H9 (cell line): Measurements from ENCODE around the gene ANGPTL7. TPM values are rescaled to one million over a fixed set of nuclear protein-coding genes. Genes with fewer than 3 reads are reported as not detected.

Experiments
- DNase-seq: peaks from one replicate; pipeline ENCODE4 v3.0.0-alpha.2; 2017
- H2AFZ ChIP-seq: one replicate; pipeline ENCODE4 v1.6.1; 2013; ENCODE audit warnings: mild to moderate bottlenecking, low read length, control low read depth, moderate library complexity
- H2AK5ac ChIP-seq: 2 replicates; pipeline ENCODE4 v1.6.1; 2013; ENCODE audit warnings: low read length, control low read depth, mixed read lengths; ENCODE audit not compliant: insufficient read length
- H2BK120ac ChIP-seq: one replicate; pipeline ENCODE4 v1.6.1; 2013; ENCODE audit warnings: low read depth, mild to moderate bottlenecking, low read length, control low read depth, inconsistent platforms; ENCODE audit not compliant: poor library complexity, severe bottlenecking
- H2BK12ac ChIP-seq: 2 replicates; pipeline ENCODE4 v1.6.1; 2013; ENCODE audit warnings: low read length, control low read depth, mixed read lengths, low read depth; ENCODE audit not compliant: insufficient read length
- H2BK15ac ChIP-seq: 2 replicates; pipeline ENCODE4 v1.6.1; 2013; ENCODE audit warnings: low read depth, low read length, control low read depth
- H2BK20ac ChIP-seq: one replicate; pipeline ENCODE4 v1.6.1; 2013; ENCODE audit warnings: low read depth, mild to moderate bottlenecking, low read length, control low read depth, inconsistent platforms; ENCODE audit not compliant: poor library complexity, severe bottlenecking
- H2BK5ac ChIP-seq: 2 replicates; pipeline ENCODE4 v1.6.1; 2013; ENCODE audit warnings: low read length, control low read depth, mixed read lengths; ENCODE audit not compliant: insufficient read length
- H3K14ac ChIP-seq: 2 replicates; pipeline ENCODE4 v1.6.1; 2013; ENCODE audit warnings: low read length, control low read depth; ENCODE audit not compliant: insufficient read depth
- H3K18ac ChIP-seq: 2 replicates; pipeline ENCODE4 v1.6.1; 2013; ENCODE audit warnings: low read depth, mild to moderate bottlenecking, mixed read lengths, low read length, control low read depth; ENCODE audit not compliant: insufficient read length
- H3K23ac ChIP-seq: 2 replicates; pipeline ENCODE4 v1.6.1; 2013; ENCODE audit warnings: low read length, control low read depth, mixed read lengths, low read depth; ENCODE audit not compliant: insufficient read length
- H3K23me2 ChIP-seq: 2 replicates; pipeline ENCODE4 v1.6.1; 2013; ENCODE audit warnings: low read depth, mild to moderate bottlenecking, mixed read lengths, low read length, control low read depth; ENCODE audit not compliant: insufficient read length, poor library complexity, severe bottlenecking
- H3K27ac ChIP-seq: 2 replicates; pipeline ENCODE4 v1.5.1; 2013; ENCODE audit warnings: low read length, control low read depth, mixed read lengths, low read depth; ENCODE audit not compliant: insufficient read length
- H3K27me3 ChIP-seq: 2 replicates; pipeline ENCODE4 v1.6.1; 2013; ENCODE audit warnings: low read length, control low read depth, inconsistent platforms; ENCODE audit not compliant: insufficient read depth
- H3K4ac ChIP-seq: 2 replicates; pipeline ENCODE4 v1.6.1; 2013; ENCODE audit warnings: low read depth, mild to moderate bottlenecking, control low read depth, inconsistent platforms, low read length, moderate library complexity
- H3K4me1 ChIP-seq: 2 replicates; pipeline ENCODE4 v1.6.1; 2013; ENCODE audit warnings: low read length, control low read depth, inconsistent platforms; ENCODE audit not compliant: insufficient read depth
- H3K4me2 ChIP-seq: 2 replicates; pipeline ENCODE4 v1.6.1; 2013; ENCODE audit warnings: low read length, control low read depth, mixed read lengths; ENCODE audit not compliant: insufficient read length, insufficient read depth
- H3K56ac ChIP-seq: 2 replicates; pipeline ENCODE4 v1.6.1; 2013; ENCODE audit warnings: low read depth, mild to moderate bottlenecking, mixed read lengths, low read length, control low read depth; ENCODE audit not compliant: insufficient read length
- H3K79me1 ChIP-seq: 2 replicates; pipeline ENCODE4 v1.6.1; 2013; ENCODE audit warnings: low read depth, mild to moderate bottlenecking, moderate library complexity, low read length, control low read depth, inconsistent platforms; ENCODE audit not compliant: insufficient read depth, poor library complexity, severe bottlenecking
- H3K79me2 ChIP-seq: 2 replicates; pipeline ENCODE4 v1.6.1; 2013; ENCODE audit warnings: low read length, control low read depth, inconsistent platforms; ENCODE audit not compliant: insufficient read depth
- H3K9ac ChIP-seq: 2 replicates; pipeline ENCODE4 v1.6.1; 2013; ENCODE audit warnings: low read length, control low read depth, mixed read lengths; ENCODE audit not compliant: insufficient read length; ENCODE audit errors: extremely low read depth
- H3K9me3 ChIP-seq: one replicate; pipeline ENCODE4 v1.6.1; 2013; ENCODE audit warnings: low read depth, low read length, inconsistent platforms; ENCODE audit not compliant: control insufficient read depth
- H3T11ph ChIP-seq: one replicate; pipeline ENCODE4 v1.6.1; 2013; ENCODE audit warnings: mild to moderate bottlenecking, low read length, control low read depth, inconsistent platforms
- H4K20me1 ChIP-seq: one replicate; pipeline ENCODE4 v1.6.1; 2013; ENCODE audit not compliant: control insufficient read depth, insufficient read length, insufficient read depth
- H4K5ac ChIP-seq: 2 replicates; pipeline ENCODE4 v1.6.1; 2013; ENCODE audit warnings: low read depth, mild to moderate bottlenecking, mixed read lengths, low read length, control low read depth; ENCODE audit not compliant: insufficient read length
- H4K8ac ChIP-seq: replicated peaks from 2 replicates; pipeline ENCODE4 v1.6.1; 2013; ENCODE audit warnings: low read length, control low read depth, mixed read lengths, low read depth; ENCODE audit not compliant: insufficient read length
- H4K91ac ChIP-seq: 2 replicates; pipeline ENCODE4 v1.6.1; 2013; ENCODE audit warnings: low read depth, mild to moderate bottlenecking, moderate library complexity, mixed read lengths, low read length, control low read depth; ENCODE audit not compliant: insufficient read length
- H3K27ac Mint-ChIP-seq, 3 experiments: 2 replicates in 2 of 3; 3 replicates in 1 of 3; pipeline ENCODE4 v1.8.0; 2020 to 2021; ENCODE audit warnings: mixed read lengths in 3 of 3, mild to moderate bottlenecking in 1 of 3, moderate library complexity in 1 of 3
- H3K27me3 Mint-ChIP-seq: 2 replicates; pipeline ENCODE4 v1.8.0; 2021; ENCODE audit warnings: low read depth, mild to moderate bottlenecking, moderate library complexity, mixed read lengths
- H3K36me3 Mint-ChIP-seq, 3 experiments: 2 replicates in 2 of 3; 3 replicates in 1 of 3; pipeline ENCODE4 v1.8.0; 2020 to 2021; ENCODE audit warnings: low read depth in 3 of 3, mixed read lengths in 3 of 3; ENCODE audit not compliant: insufficient read depth in 1 of 3
- H3K4me1 Mint-ChIP-seq, 2 experiments: 2 replicates each; pipeline ENCODE4 v1.8.0; 2020; ENCODE audit warnings: mixed read lengths in 2 of 2
- H3K4me3 Mint-ChIP-seq, 2 experiments: 2 replicates in 1 of 2; 3 replicates in 1 of 2; pipeline ENCODE4 v1.8.0; 2020 to 2021; ENCODE audit warnings: mild to moderate bottlenecking in 2 of 2, mixed read lengths in 2 of 2, moderate library complexity in 1 of 2
- H3K9me3 Mint-ChIP-seq, 2 experiments: 2 replicates in 1 of 2; 3 replicates in 1 of 2; pipeline ENCODE4 v1.8.0; 2020; ENCODE audit warnings: mild to moderate bottlenecking in 2 of 2, mixed read lengths in 2 of 2, moderate library complexity in 1 of 2
- CTCF ChIP-seq: fragments of 200-600 bp; sonication (generic); conservative IDR thresholded peaks from 3 replicates; pipeline ENCODE4 v1.8.0; 2021; ENCODE audit warnings: antibody characterized with exemption, mild to moderate bottlenecking
- WGBS: extraction: QIAGEN DNeasy Blood & Tissue Kit; methylation state at CpG from one replicate; pipeline ENCODE4 v1.1.7; 2013; ENCODE audit warnings: missing lambda C conversion rate, low lambda C conversion rate, mixed read lengths; ENCODE audit not compliant: insufficient read length; ENCODE audit errors: extremely low coverage; 5-methylcytosine and 5-hydroxymethylcytosine counted together
- total RNA-seq: library from RNA; stranded (reverse); gene quantifications from 2 replicates; pipeline ENCODE4 v1.2.1, GENCODE V29; 2021

Gene ANGPTL7
- total RNA-seq, 1 experiment from 2014 or later = not detected

GRCh38 chr1:11178021-11179015 lies 10.8 kb upstream of the ANGPTL7 start:
- Mint-ChIP-seq H3K27ac (no peak overlapping the region; a peak in 1 of 7 replicates), H3K4me3 (no peak overlapping the region; a peak in 1 of 5 replicates), H3K36me3 (peaks cover 3 to 11% (median 10%) of the 10 kb centered on the region in 3 experiments; a peak in 6 of 7 replicates), H3K9me3 (no peaks in the 10 kb centered on the region), H3K4me1 (peaks cover 0 to 4% of the 10 kb centered on the region in 2 experiments; a peak in 2 of 4 replicates), H3K27me3 (no peaks in the 10 kb centered on the region)
- DNase-seq = no peak
- no peak overlapping the region for H3K23ac ChIP-seq
- H3K23me2 ChIP-seq = no peaks in the 10 kb centered on the region
- no peak overlapping the region for H3K14ac ChIP-seq
- H3K27ac ChIP-seq = no peak overlapping the region
- no peak overlapping the region for H3K18ac ChIP-seq
- no peak overlapping the region for H3K9ac ChIP-seq
- H4K91ac ChIP-seq = no peak overlapping the region
- no peak overlapping the region for H2BK5ac ChIP-seq
- no peak overlapping the region for H2BK20ac ChIP-seq
- H3K4me1 ChIP-seq = no peaks in the 10 kb centered on the region
- TF ChIP-seq CTCF = no peak
- H2BK15ac ChIP-seq = no peak overlapping the region
- H4K5ac ChIP-seq = no peak overlapping the region
- H3K4ac ChIP-seq = no peak overlapping the region
- H3T11ph ChIP-seq = no peak overlapping the region
- no peaks in the 10 kb centered on the region for H4K20me1 ChIP-seq
- no peak overlapping the region for H2AK5ac ChIP-seq
- no peak overlapping the region for H2BK12ac ChIP-seq
- no peaks in the 10 kb centered on the region for H3K27me3 ChIP-seq
- H2BK120ac ChIP-seq = no peak overlapping the region
- no peak overlapping the region for H3K4me2 ChIP-seq
- H2AFZ ChIP-seq = no peak overlapping the region
- no CpG with 5 or more reads among the region's 7 CpGs for WGBS
- no peaks in the 10 kb centered on the region for H3K79me2 ChIP-seq
- no peak overlapping the region for H3K56ac ChIP-seq
- no peaks in the 10 kb centered on the region for H3K79me1 ChIP-seq
- no peaks in the 10 kb centered on the region for H3K9me3 ChIP-seq
- no peak overlapping the region for H4K8ac ChIP-seq
